GM18868 (cell line): ENCODE measurements around the gene MSMO1.

Experiments
- ATAC-seq: cut with Tn5 transposase; IDR thresholded peaks from one replicate; pipeline ENCODE4 v1.9.1; 2021; ENCODE audit warnings: mild to moderate bottlenecking, moderate library complexity; ENCODE audit not compliant: unreplicated experiment

Gene MSMO1

DNA sequence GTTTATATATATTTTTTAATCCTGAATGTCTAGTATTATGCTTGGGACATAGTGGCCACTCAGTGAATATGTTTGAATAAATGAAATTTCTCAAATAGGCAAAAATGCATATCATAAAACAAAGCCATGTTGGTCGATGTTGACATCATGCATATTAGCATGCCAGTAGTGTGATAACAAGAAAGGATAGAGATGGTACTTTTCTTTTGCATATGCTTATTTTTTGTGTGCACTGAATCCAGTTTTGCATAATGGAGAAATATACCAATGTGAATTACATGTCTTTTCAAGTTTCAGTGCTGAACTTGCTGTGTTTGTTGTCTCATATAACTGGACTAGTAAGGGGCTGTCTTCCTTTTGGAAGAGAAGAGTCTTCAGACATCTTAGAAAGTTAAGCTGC, 58.9 kb downstream of the MSMO1 start:
- no peak for ATAC-seq

DNA sequence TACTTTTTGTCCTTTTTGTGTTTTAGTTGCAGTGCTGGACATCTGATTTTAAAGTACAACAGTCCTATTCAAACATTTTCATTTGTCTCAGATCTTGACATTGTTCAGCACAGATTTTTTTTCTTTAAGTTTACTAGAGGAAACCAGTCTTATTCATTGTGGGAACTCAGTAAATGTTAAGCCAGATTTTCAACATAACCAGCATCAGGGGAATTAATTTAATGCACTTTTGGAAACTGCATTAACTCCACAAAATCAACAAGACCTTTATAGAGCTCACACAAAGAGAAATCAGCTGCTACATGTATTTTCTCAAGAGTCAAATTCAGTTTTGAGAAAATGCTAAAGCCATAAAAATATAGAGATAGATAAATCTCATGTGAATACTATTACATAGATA, 61.3 kb downstream of the MSMO1 start:
- ATAC-seq: no peak
